Measurements from ENCODE around the gene PARD6B. TPM values are rescaled to one million over a fixed set of nuclear protein-coding genes. Genes with fewer than 3 reads are reported as not detected.

PARD6B gene
- total and polyA plus RNA-seq, 11 donors = 1.3 to 12.2 (median 4.2) TPM

DNA sequence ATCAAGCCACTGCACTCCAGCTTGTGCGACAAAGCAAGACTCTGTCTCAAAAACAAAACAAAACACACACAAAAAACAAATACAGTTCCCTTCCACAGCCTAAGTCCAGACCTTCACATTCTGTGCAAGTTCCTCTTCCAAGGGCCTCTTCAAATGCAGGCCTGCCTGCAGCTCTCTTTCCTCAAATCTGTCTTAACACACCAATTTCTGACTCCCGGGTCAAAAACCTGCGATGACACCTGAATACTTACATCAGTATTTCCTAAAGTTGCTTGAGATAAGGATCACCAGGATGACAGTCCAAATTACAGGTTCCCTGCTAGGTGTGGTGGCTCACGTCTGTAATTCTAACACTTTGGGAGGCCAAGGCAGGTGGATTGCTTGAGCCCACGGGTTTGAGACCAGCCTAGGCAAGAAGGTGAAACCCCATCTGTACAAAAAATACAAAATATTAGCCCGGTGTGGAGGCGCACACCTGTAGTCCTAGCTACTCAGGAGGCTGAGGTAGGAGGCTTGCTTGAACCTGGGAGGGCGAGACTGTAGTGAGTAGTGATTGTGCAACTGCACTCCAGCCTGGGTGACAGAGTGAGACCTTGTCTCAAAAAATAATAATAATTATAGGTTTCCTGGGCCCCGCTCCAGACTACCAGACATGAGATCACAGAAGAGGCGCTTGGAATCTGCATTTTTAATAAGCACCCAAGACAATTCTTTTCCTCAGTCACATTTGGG lies 8.8 kb upstream of the PARD6B start:
- 87 to 94% (median 92%) methylated on average over 10 of the region's 10 CpGs for WGBS, 4 donors
- DNase-seq = no peak
- Histone ChIP-seq H3K36me3 (no peaks in the 10 kb centered on the region), H3K9me3 (no peaks in the 10 kb centered on the region), H3K4me1 (peaks cover 0 to 32% (median 16%) of the 10 kb centered on the region in 12 donors), H3K27ac (peak overlapping the region; percentile 8 to 88 (median 77)), H3K4me3 (no peak overlapping the region), H3K27me3 (no peaks in the 10 kb centered on the region)
- no peak for ATAC-seq
- TF ChIP-seq, protein P1, sequence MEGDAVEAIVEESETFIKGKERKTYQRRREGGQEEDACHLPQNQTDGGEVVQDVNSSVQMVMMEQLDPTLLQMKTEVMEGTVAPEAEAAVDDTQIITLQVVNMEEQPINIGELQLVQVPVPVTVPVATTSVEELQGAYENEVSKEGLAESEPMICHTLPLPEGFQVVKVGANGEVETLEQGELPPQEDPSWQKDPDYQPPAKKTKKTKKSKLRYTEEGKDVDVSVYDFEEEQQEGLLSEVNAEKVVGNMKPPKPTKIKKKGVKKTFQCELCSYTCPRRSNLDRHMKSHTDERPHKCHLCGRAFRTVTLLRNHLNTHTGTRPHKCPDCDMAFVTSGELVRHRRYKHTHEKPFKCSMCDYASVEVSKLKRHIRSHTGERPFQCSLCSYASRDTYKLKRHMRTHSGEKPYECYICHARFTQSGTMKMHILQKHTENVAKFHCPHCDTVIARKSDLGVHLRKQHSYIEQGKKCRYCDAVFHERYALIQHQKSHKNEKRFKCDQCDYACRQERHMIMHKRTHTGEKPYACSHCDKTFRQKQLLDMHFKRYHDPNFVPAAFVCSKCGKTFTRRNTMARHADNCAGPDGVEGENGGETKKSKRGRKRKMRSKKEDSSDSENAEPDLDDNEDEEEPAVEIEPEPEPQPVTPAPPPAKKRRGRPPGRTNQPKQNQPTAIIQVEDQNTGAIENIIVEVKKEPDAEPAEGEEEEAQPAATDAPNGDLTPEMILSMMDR (IDR thresholded peaks at IDR 0.05) = no peak
- no peak for TF ChIP-seq POLR2A (IDR thresholded peaks at IDR 0.05)
- intact Hi-C loops (cut with DNase I) = loop anchor here in 1 of 10 donors (5.0 kb wide), 2 partner anchors 65 to 95 kb away; no protein-coding TSS in a partner anchor

DNA sequence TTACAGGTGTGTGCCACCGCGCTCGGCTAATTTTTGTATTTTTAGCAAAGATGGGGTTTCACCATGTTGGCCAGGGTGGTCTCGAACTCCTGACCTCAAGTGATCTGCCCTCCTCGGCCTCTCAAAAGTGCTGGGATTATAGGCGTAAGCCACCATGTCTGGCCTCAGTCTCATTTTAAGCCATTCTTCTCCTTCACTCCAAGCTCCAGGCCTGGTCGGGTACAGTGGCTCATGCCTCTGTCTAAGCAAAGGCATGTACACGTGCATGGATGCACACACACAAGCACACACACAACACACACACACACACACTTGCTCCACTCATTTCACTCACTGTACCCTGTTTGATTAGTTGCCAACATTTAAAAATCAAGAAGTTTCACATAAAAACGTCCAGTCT lies 7.7 kb upstream of the PARD6B start:
- intact Hi-C loops (cut with DNase I) = loop anchor here in 1 of 10 donors (5.0 kb wide), 2 partner anchors 66 to 96 kb away; no protein-coding TSS in a partner anchor
- no peak for ATAC-seq

DNA sequence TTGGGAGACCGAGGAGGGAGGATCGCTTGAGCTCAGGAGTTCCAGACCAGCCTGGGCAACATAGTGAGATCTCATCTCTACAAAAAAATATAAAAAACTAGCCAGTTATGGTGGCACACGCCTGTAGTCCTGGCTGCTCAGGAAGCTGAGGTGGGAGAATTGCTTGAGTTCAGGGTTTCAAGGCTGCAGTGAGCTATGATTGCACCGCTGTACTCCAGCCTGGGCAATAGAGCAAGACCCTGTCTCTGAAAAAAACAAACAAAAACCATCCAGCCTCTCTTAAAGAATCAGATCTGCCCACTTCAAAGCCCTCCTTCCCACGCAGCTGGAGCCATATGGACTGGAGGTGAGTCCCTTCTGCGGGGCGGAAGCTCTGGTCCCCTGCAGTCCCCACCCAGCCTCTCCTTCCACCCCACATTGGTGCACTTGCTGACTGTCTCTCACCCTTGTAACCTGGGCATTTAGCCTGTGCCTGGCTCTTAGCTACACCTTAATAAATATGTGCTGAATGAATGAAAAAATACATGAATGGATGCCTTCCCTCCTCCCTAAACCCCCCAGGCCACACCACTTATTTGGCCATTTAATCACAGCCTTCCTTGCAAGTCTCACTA lies 7.2 kb upstream of the PARD6B start:
- no peaks in the 10 kb centered on the region for H3K9me3 ChIP-seq
- no peak for TF ChIP-seq POLR2A (IDR thresholded peaks at IDR 0.05)
- TF ChIP-seq, protein P1 (IDR thresholded peaks at IDR 0.05) = no peak
- intact Hi-C loops (cut with DNase I) = loop anchor here in 1 of 10 donors (5.0 kb wide), 2 partner anchors 67 to 97 kb away; no protein-coding TSS in a partner anchor
- ATAC-seq (no peak), DNase-seq (no peak)
- no peaks in the 10 kb centered on the region for H3K36me3 ChIP-seq
- no peaks in the 10 kb centered on the region for H3K27me3 ChIP-seq
- peaks cover 0 to 32% (median 16%) of the 10 kb centered on the region in 12 donors for H3K4me1 ChIP-seq
- no peak overlapping the region for H3K4me3 ChIP-seq
- 77 to 95% (median 89%) methylated on average over 7 of the region's 7 CpGs for WGBS, 4 donors
- H3K27ac ChIP-seq = peak overlapping the region; percentile 64 to 89 (median 76)

More for the DNA sequence above, 7.7 kb upstream of the PARD6B start:
- Histone ChIP-seq H3K9me3 (no peaks in the 10 kb centered on the region), H3K27ac (peak overlapping the region in 3 of 12 donors; percentile 82 to 89 (median 86)), H3K36me3 (no peaks in the 10 kb centered on the region), H3K4me1 (peaks cover 0 to 32% (median 16%) of the 10 kb centered on the region in 12 donors), H3K27me3 (no peaks in the 10 kb centered on the region), H3K4me3 (no peak overlapping the region)
- TF ChIP-seq, protein P1 (IDR thresholded peaks at IDR 0.05) = no peak
- TF ChIP-seq POLR2A (IDR thresholded peaks at IDR 0.05) = no peak
- whole genome bisulfite sequencing, 4 donors = 89 to 94% (median 92%) methylated on average over 9 of the region's 9 CpGs
- DNase-seq = no peak

All from heart left ventricle (tissue), 16 donors.